Motor neuron (in vitro differentiated cells): Measurements from ENCODE around the gene DGKA. TPM values are rescaled to one million over a fixed set of nuclear protein-coding genes. Genes with fewer than 3 reads are reported as not detected.
"Not testable (repeated sequence)": the region's sequence is repeated elsewhere in the genome, so short reads cannot be mapped to it uniquely, and the experiment has no call there.

Source experiments
- ATAC-seq, 8 experiments: fragments of 200-7000 bp; cut with Tn5 transposase; replicated peaks in 6 of 8; 2 replicates each; pipeline ENCODE4 v1.8.0; 2021; ENCODE audit warnings: mild to moderate bottlenecking in 8 of 8, moderate library complexity in 8 of 8
- H3K27ac ChIP-seq, 2 donors: fragments of 250-450 bp; sonication (Bioruptor Pico); 2 replicates each; pipeline ENCODE4 v1.9.0; 2021; ENCODE audit warnings: antibody characterized with exemption in 2 of 2, mild to moderate bottlenecking in 2 of 2, moderate library complexity in 1 of 2
- H3K4me1 ChIP-seq, 2 donors: fragments of 250-450 bp; sonication (Bioruptor Pico); replicated peaks in 1 of 2; 2 replicates each; pipeline ENCODE4 v1.6.1; 2021; ENCODE audit warnings: antibody characterized with exemption in 2 of 2, mild to moderate bottlenecking in 2 of 2, moderate library complexity in 1 of 2
- H3K4me3 ChIP-seq, 5 donors: fragments of 250-450 bp; sonication (Bioruptor Pico); 2 replicates each; pipeline ENCODE4 v1.9.0; 2021; ENCODE audit warnings: antibody characterized with exemption in 5 of 5, mild to moderate bottlenecking in 5 of 5, moderate library complexity in 4 of 5
- WGBS, 10 experiments: fragments of 450-650 bp; shearing (Covaris generic); methylation state at CpG; one replicate each; pipeline ENCODE4 v1.0.0; 2022; 5-methylcytosine and 5-hydroxymethylcytosine counted together
- in situ Hi-C, 9 experiments: fragments of 400-800 bp; cut with MboI; loops; one replicate each; pipeline ENCODE4 v1.15.0; 2021; ENCODE audit warnings: low sequenced_read_pairs in 9 of 9, low pct_unique_long_range_greater_than_20kb in 2 of 9; ENCODE audit not compliant: unreplicated experiment in 9 of 9
- total RNA-seq, 8 experiments: library from RNA; unstranded; fragments of 300-600 nt; gene quantifications; 2 replicates each; pipeline versions ENCODE4 v1.2.3 to v1.2.4, GENCODE V29; 2022

Gene DGKA
- total RNA-seq: 10 to 100 TPM in 4 of 8 experiments, 1 to 10 TPM in 4; 3.4 to 63.0 (median 9.2) TPM

- 0 to 83% (median 70%) methylated on average over 1 of the region's 3 CpGs; no CpG with 5 or more reads in 6 of the 10 experiments for WGBS, 10 experiments
- peak in 5 of 8 experiments; percentile 4 to 39 (median 11) for ATAC-seq
- Histone ChIP-seq H3K4me3 (peak within 1 kb of the TSS; percentile 44 to 66 (median 53)), H3K4me1 (peaks cover 19 to 20% of the 10 kb centered on the region in 2 donors), H3K27ac (no peak within 1 kb of the TSS)
- in situ Hi-C loops: loop anchor here in 3 of 9 experiments (25.0 kb wide), 1 partner anchor 194 kb away; the partner anchor contains the start of genes CD63 (in 3 of the 3) and GDF11 (in 3 of the 3)
Measured at GRCh38 chr12:55930771-55931316, at the start of gene DGKA. DGKA (plus strand) TSS chr12:55931162; CDS start chr12:55936504, 5,342 bp downstream.

DNA sequence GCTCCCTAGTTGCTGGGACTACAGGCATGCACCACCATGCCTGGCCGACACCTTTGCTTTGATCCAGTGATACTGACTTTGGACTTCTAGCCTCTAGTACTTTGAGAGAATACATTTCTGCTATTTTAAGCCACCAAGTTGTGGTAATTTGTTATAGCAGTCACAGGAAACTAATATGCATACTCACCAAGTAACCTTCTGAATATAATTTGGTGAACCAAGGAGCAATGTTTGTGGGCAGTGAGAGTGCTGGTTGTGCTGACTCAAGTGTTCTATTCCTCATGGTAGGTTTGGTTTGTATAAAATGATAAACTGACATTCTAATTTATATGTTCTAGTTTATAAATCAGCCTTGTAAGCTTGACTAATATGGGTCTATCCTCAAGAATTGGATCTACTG is 45.8 kb upstream of the DGKA start:
- in situ Hi-C loops: no loop called here
- 67 to 88% (median 82%) methylated on average over 1 of the region's 1 CpG; no CpG with 5 or more reads in 6 of the 10 experiments for WGBS, 10 experiments
- Histone ChIP-seq H3K27ac (no peak overlapping the region), H3K4me3 (no peak overlapping the region), H3K4me1 (no peaks in the 10 kb centered on the region)
- ATAC-seq: no peak

GRCh38 chr12:55891310-55891709 is 39.7 kb upstream of the DGKA start:
- in situ Hi-C loops: no loop called here
- Histone ChIP-seq H3K27ac (no peak overlapping the region), H3K4me3 (no peak overlapping the region), H3K4me1 (no peaks in the 10 kb centered on the region)
- no peak for ATAC-seq
- 64 to 94% (median 92%) methylated on average over 2 to 4 of the region's 4 CpGs; no CpG with 5 or more reads in 2 of the 10 experiments for WGBS, 10 experiments

- no peak for ATAC-seq
- in situ Hi-C loops: no loop called here
- whole genome bisulfite sequencing, 10 experiments: 100% methylated on average over 1 of the region's 1 CpG; no CpG with 5 or more reads in 8 of the 10 experiments
- H3K4me3 ChIP-seq: no peak overlapping the region
- H3K27ac ChIP-seq: no peak overlapping the region
- H3K4me1 ChIP-seq: no peaks in the 10 kb centered on the region
Measured at GRCh38 chr12:55893723-55894122, 37.2 kb upstream of the DGKA start.

GRCh38 chr12:55899082-55899481 is 31.9 kb upstream of the DGKA start:
- Histone ChIP-seq H3K27ac (no peak overlapping the region), H3K4me1 (no peaks in the 10 kb centered on the region), H3K4me3 (no peak overlapping the region)
- in situ Hi-C loops: no loop called here
- ATAC-seq: peak in 2 of 8 experiments; percentile 55 to 75
- WGBS, 10 experiments: 0 to 100% (median 57%) methylated on average over 1 to 2 of the region's 2 CpGs; no CpG with 5 or more reads in 3 of the 10 experiments

GRCh38 chr12:55901881-55902490 is 29.0 kb upstream of the DGKA start:
- no peak overlapping the region for H3K4me3 ChIP-seq
- WGBS, 10 experiments: 80 to 100% (median 94%) methylated on average over 1 to 6 of the region's 7 CpGs; no CpG with 5 or more reads in 6 of the 10 experiments
- no peak overlapping the region for H3K27ac ChIP-seq
- no peaks in the 10 kb centered on the region for H3K4me1 ChIP-seq
- in situ Hi-C loops: no loop called here
- no peak for ATAC-seq

GRCh38 chr12:55906056-55906455 is 24.9 kb upstream of the DGKA start:
- in situ Hi-C loops: no loop called here
- H3K4me3 ChIP-seq: no peak overlapping the region
- H3K27ac ChIP-seq: no peak overlapping the region
- peaks cover 0 to 2% of the 10 kb centered on the region in 2 donors for H3K4me1 ChIP-seq
- ATAC-seq: peak in 2 of 8 experiments; percentile 17 to 59
- 0 to 100% (median 33%) methylated on average over 1 of the region's 1 CpG; no CpG with 5 or more reads in 3 of the 10 experiments for WGBS, 10 experiments

DNA sequence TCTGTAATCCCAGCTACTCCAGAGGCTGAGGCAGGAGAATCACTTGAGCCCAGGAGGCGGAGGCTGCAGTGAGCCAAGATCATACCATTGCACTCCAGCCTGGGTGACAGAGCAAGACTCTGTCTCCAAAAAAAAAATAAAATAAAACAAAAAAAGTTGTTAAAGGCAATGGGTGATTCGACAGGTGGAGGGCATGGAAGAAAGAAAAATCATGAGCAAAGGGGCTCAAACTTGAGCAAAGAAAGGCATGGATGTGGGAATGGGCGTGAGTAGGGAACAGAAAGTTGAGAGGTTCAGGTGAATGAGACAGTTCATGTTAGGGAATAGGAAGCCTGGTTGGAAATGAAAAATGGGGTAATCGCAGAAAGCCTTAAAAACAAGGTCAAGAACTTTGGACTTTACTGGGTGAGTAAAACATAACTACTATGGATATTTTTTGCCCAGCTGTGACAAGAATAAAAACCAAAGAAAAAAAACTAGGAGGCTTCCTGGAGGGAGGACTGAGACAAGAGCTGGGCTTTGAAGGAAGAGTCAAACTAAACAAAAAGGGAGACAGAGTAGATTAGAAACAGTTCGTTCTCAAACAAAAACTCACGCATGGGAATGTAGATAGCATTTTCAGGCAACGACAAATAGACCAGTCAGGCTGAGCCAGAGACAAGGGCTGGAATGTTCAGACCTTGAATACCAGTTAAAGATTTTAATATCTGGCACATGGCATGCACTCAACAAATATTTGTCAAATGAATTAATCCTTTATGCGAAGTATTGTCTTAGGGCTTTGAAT is 22.0 kb upstream of the DGKA start:
- 30 to 82% (median 54%) methylated on average over 4 to 8 of the region's 8 CpGs for WGBS, 10 experiments
- Histone ChIP-seq H3K4me3 (no peak overlapping the region), H3K27ac (no peak overlapping the region), H3K4me1 (peaks cover 0 to 2% of the 10 kb centered on the region in 2 donors)
- ATAC-seq: peak in 5 of 8 experiments; percentile 24 to 94 (median 76)
- in situ Hi-C loops: no loop called here

DNA sequence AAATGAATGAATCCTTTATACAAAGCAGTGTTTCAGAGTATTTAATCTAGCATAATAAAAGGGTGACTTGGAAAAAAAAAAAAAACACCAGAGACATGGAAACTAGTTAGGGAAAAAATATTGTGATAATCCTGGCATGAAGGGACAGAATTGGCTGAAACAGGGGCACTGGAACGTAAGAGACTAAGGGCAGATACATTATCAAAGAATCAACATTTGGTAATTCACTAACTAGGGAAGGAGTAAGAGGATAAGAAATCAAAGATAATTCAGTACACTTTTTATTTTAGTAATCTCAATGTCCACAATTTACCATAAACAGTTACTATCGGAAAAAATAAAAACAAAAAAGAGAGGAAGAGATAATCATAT is 21.5 kb upstream of the DGKA start:
- Histone ChIP-seq H3K27ac (no peak overlapping the region), H3K4me1 (peaks cover 0 to 2% of the 10 kb centered on the region in 2 donors), H3K4me3 (no peak overlapping the region)
- ATAC-seq: no peak
- in situ Hi-C loops: no loop called here
- 21 to 89% (median 75%) methylated on average over 1 to 2 of the region's 2 CpGs for WGBS, 10 experiments

- H3K27ac ChIP-seq: no peak overlapping the region
- WGBS, 10 experiments: 67 to 100% (median 100%) methylated on average over 1 to 4 of the region's 4 CpGs; no CpG with 5 or more reads in 1 of the 10 experiments
- no peak overlapping the region for H3K4me3 ChIP-seq
- ATAC-seq: no peak
- peaks cover 0 to 2% of the 10 kb centered on the region in 2 donors for H3K4me1 ChIP-seq
- in situ Hi-C loops: no loop called here
Measured at GRCh38 chr12:55912908-55913307, 18.1 kb upstream of the DGKA start.

GRCh38 chr12:55915482-55915859 is 15.5 kb upstream of the DGKA start:
- Histone ChIP-seq H3K27ac (no peak overlapping the region), H3K4me1 (no peaks in the 10 kb centered on the region), H3K4me3 (no peak overlapping the region)
- WGBS, 10 experiments: 84 to 100% (median 92%) methylated on average over 3 of the region's 3 CpGs; no CpG with 5 or more reads in 2 of the 10 experiments
- no peak for ATAC-seq
- in situ Hi-C loops: no loop called here

DNA sequence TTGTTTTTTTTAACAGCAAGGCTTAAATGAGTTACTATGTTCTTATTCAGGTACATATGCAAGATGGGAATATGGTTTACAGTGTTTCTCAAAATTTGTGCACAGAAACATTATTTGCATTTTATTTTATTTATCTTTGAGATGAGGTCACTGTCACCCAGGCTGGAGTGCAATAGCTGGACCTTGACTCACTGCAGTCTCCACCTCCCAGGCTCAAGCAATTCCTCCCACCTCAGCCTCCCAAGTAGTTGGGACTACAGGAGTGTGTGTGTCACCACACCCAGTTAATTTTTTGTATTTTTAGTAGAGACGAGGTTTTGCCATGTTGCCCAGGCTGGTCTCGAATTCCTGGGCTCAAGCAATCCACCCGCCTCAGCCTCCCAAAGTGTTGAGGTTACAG is 11.9 kb upstream of the DGKA start:
- H3K4me1 ChIP-seq, in situ Hi-C loops, H3K4me3 ChIP-seq, H3K27ac ChIP-seq: not testable (repeated sequence)
- ATAC-seq: peak in 2 of 8 experiments; percentile 92 to 95
- WGBS, 10 experiments: 14 to 100% (median 80%) methylated on average over 2 to 3 of the region's 3 CpGs; no CpG with 5 or more reads in 4 of the 10 experiments

- no peak overlapping the region for H3K27ac ChIP-seq
- ATAC-seq: no peak
- in situ Hi-C loops: no loop called here
- WGBS, 10 experiments: 80 to 100% (median 89%) methylated on average over 1 to 2 of the region's 3 CpGs; no CpG with 5 or more reads in 2 of the 10 experiments
- H3K4me1 ChIP-seq: peaks cover 5 to 8% of the 10 kb centered on the region in 2 donors
- H3K4me3 ChIP-seq: no peak overlapping the region
Measured at GRCh38 chr12:55922126-55922525, 8.8 kb upstream of the DGKA start.
